Prostate gland (tissue), 2 donors: Measurements from ENCODE around the gene MUC5AC. TPM values are rescaled to one million over a fixed set of nuclear protein-coding genes. Genes with fewer than 3 reads are reported as not detected.

ENCODE experiments used
- DNase-seq: peaks from one replicate; pipeline ENCODE4 v3.0.0-alpha.2; 2019; ENCODE audit warnings: low spot score
- H3K27ac ChIP-seq, 2 donors: fragments of 200-600 bp; sonication (generic); 2 replicates each; pipeline ENCODE4 v1.5.1; 2017 to 2019
- H3K27me3 ChIP-seq: fragments of 200-600 bp; sonication (generic); replicated peaks from 2 replicates; pipeline ENCODE4 v1.5.1; 2019; ENCODE audit not compliant: insufficient read depth
- H3K36me3 ChIP-seq, 2 donors: fragments of 200-600 bp; sonication (generic); 1 replicate in 1 of 2; 2 replicates in 1 of 2; pipeline versions ENCODE4 v1.5.1 to v1.8.1; 2017 to 2019
- H3K4me1 ChIP-seq: fragments of 200-600 bp; sonication (generic); replicated peaks from 2 replicates; pipeline ENCODE4 v1.5.1; 2019
- H3K4me3 ChIP-seq, 2 donors: fragments of 200-600 bp; sonication (generic); 2 replicates each; pipeline ENCODE4 v1.5.1; 2017 to 2019
- H3K9me3 ChIP-seq: fragments of 200-600 bp; sonication (generic); 2 replicates; pipeline ENCODE4 v1.5.1; 2017
- POLR2A ChIP-seq: fragments of 450-650 bp; IDR thresholded peaks from one replicate; pipeline ENCODE4 v1.6.1; 2016; ENCODE audit warnings: antibody characterized with exemption, mild to moderate bottlenecking
- POLR2AphosphoS5 ChIP-seq: sonication (generic); formaldehyde crosslinking; IDR thresholded peaks from one replicate; pipeline ENCODE4 v1.6.1; 2017; ENCODE audit warnings: antibody characterized with exemption
- WGBS: methylation state at CpG from one replicate; pipeline ENCODE4 v1.1.5; 2018; 5-methylcytosine and 5-hydroxymethylcytosine counted together
- intact Hi-C: fragments of 100-400 bp; cut with DNase I; formaldehyde crosslinking; loops from one replicate; pipeline ENCODE4 v1.14.2; 2022
- total RNA-seq, 2 donors: library from RNA; depleted of rRNA; stranded (reverse); fragments of >200 nt; gene quantifications; one replicate each; pipeline ENCODE4 v1.1.0, GENCODE V29; 2016
- TF ChIP-seq, protein P1 (sequence below), 4 experiments: fragments of 200-600 bp in 2 of 4; fragments of 450-650 bp in 2 of 4; sonication (generic) in 2 of 4; IDR thresholded peaks; 1 replicate in 3 of 4; 2 replicates in 1 of 4; pipeline ENCODE4 v1.5.1; 2016 to 2019; ENCODE audit warnings: antibody characterized with exemption in 4 of 4, mild to moderate bottlenecking in 2 of 4, moderate library complexity in 2 of 4

The MUC5AC gene
- total RNA-seq, 2 donors from 2014 or later, result 0.05 to 0.45 TPM

DNA sequence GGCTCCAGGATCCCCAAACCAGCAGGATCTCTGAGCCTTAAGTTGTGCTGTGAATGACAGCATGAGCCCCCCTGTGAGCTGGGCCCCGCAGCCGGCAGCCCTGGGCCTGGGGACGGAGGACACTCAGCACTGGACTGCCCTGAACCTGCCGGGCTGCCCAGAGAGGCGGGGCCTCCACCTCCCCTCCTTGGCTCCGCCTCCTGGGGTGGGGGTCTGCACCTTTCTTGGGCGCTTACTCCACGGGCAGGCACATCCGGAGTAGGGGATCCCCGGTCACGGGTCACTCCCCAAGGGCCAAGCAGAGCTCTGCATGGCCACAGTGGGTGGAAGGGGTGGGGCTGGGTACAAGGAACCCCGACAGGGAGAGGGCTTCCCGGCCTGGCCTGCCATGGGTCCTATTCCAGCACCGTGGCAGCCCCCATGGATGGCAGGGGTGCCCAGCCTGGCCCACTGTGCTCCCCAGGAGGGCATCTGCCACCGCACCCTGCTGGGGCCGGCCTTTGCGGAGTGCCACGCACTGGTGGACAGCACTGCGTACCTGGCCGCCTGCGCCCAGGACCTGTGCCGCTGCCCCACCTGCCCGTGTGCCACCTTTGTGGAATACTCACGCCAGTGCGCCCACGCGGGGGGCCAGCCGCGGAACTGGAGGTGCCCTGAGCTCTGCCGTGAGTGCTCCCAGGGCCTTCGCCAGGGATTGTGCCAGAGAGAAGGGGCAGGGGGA is 70.5 kb downstream of the MUC5AC start:
- no peak overlapping the region for H3K27ac ChIP-seq
- peaks cover 21% of the 10 kb centered on the region for H3K27me3 ChIP-seq
- no peak overlapping the region for H3K4me3 ChIP-seq
- no peak for DNase-seq
- no peaks in the 10 kb centered on the region for H3K9me3 ChIP-seq
- TF ChIP-seq, protein P1, sequence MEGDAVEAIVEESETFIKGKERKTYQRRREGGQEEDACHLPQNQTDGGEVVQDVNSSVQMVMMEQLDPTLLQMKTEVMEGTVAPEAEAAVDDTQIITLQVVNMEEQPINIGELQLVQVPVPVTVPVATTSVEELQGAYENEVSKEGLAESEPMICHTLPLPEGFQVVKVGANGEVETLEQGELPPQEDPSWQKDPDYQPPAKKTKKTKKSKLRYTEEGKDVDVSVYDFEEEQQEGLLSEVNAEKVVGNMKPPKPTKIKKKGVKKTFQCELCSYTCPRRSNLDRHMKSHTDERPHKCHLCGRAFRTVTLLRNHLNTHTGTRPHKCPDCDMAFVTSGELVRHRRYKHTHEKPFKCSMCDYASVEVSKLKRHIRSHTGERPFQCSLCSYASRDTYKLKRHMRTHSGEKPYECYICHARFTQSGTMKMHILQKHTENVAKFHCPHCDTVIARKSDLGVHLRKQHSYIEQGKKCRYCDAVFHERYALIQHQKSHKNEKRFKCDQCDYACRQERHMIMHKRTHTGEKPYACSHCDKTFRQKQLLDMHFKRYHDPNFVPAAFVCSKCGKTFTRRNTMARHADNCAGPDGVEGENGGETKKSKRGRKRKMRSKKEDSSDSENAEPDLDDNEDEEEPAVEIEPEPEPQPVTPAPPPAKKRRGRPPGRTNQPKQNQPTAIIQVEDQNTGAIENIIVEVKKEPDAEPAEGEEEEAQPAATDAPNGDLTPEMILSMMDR (IDR thresholded peaks at IDR 0.05), result no peak
- no peak for TF ChIP-seq POLR2AphosphoS5
- no peak for TF ChIP-seq POLR2A
- H3K36me3 ChIP-seq, result no peaks in the 10 kb centered on the region
- WGBS, result 80% methylated on average over 31 of the region's 31 CpGs
- intact Hi-C loops, result no loop called here
- no peaks in the 10 kb centered on the region for H3K4me1 ChIP-seq

DNA sequence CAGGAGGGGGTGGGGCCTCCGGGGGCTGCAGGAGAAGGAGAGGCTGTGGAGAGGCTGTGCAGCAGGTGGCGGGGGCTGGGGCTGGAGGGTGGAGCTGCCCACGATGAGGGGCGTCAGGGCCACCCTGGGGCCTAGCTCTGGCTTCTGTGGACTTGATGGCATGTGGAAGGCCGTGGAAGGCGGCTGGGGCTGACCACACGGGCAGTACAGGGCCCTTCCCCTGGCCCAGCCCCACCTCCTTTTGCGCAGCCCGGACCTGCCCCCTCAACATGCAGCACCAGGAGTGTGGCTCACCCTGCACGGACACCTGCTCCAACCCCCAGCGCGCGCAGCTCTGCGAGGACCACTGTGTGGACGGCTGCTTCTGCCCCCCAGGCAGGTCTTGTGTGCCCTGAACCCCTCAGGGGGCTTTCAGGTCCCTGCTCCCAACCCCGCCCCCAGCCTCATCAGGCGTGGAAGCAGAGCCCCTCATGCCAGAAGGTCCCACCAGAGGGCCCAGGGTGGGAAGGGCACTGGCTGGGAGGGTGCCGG is 71.2 kb downstream of the MUC5AC start:
- Histone ChIP-seq H3K9me3 (no peaks in the 10 kb centered on the region), H3K36me3 (no peaks in the 10 kb centered on the region), H3K4me1 (no peaks in the 10 kb centered on the region), H3K27ac (no peak overlapping the region), H3K27me3 (peaks cover 15% of the 10 kb centered on the region), H3K4me3 (no peak overlapping the region)
- DNase-seq, result no peak
- 84% methylated on average over 14 of the region's 18 CpGs for WGBS
- intact Hi-C loops, result no loop called here
- TF ChIP-seq, protein P1 (IDR thresholded peaks at IDR 0.05), result no peak

DNA sequence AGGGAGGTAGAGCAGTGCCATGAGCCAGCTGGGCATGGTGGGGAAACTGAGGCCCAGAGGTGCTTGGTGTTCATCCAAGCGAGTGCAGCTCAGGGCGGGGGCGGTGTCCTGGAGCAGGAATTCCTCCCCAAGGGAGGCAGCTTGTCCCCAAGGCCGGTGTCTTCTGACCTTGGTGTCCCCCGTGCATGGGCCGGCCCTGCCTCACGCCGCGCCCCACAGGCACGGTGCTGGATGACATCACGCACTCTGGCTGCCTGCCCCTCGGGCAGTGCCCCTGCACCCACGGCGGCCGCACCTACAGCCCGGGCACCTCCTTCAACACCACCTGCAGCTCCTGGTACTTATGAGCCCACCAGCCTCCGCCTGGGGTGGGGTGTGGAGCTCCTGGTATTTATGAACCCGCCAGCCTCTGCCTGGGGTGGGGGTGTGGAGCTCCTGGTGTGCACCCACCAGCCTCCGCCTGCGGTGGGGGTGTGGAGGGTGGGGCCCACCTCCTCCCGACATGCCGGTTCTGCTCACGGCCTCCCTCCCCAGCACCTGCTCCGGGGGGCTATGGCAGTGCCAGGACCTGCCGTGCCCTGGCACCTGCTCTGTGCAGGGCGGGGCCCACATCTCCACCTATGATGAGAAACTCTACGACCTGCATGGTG is 71.8 kb downstream of the MUC5AC start:
- peaks cover 15% of the 10 kb centered on the region for H3K27me3 ChIP-seq
- H3K4me1 ChIP-seq, result no peaks in the 10 kb centered on the region
- no peaks in the 10 kb centered on the region for H3K36me3 ChIP-seq
- H3K27ac ChIP-seq, result no peak overlapping the region
- intact Hi-C loops, result no loop called here
- DNase-seq, result no peak
- H3K4me3 ChIP-seq, result no peak overlapping the region
- TF ChIP-seq POLR2AphosphoS5, result no peak
- TF ChIP-seq, protein P1 (IDR thresholded peaks at IDR 0.05), result no peak
- TF ChIP-seq POLR2A, result no peak
- whole genome bisulfite sequencing, result 71% methylated on average over 14 of the region's 27 CpGs
- no peaks in the 10 kb centered on the region for H3K9me3 ChIP-seq

DNA sequence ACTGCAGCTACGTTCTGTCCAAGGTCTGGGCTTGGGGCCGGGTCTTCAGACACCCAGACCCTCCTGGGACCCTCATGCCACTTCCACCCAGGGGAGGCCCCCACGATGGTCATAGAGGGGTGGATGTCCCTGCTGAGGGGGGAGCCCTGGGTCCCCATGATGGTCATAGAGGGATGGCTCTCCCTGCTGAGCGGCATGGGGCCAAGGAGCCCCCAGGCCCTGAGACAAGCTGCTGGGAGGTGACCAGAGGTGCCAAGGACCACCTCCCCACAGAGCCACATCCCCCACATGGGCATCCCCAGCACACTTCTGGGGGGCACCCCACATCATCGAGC is 72.3 kb downstream of the MUC5AC start:
- intact Hi-C loops, result no loop called here
- DNase-seq, result no peak
- Histone ChIP-seq H3K27ac (no peak overlapping the region), H3K27me3 (peaks cover 15% of the 10 kb centered on the region), H3K36me3 (no peaks in the 10 kb centered on the region), H3K4me1 (no peaks in the 10 kb centered on the region), H3K9me3 (no peaks in the 10 kb centered on the region), H3K4me3 (no peak overlapping the region)
- WGBS, result 90% methylated on average over 5 of the region's 5 CpGs
- TF ChIP-seq POLR2A (no peak), POLR2AphosphoS5 (no peak)
- TF ChIP-seq, protein P1 (IDR thresholded peaks at IDR 0.05), result no peak
